Fibroblast of lung (primary cell): ENCODE results near the gene HDAC10.

Experiments
- EZH2 ChIP-seq: IDR thresholded peaks from 2 replicates; pipeline ENCODE4 v1.5.1; 2012; ENCODE audit warnings: low read length, control low read depth, mild to moderate bottlenecking; ENCODE audit errors: missing control alignments
- TF ChIP-seq, protein P1 (sequence below), 2 donors: IDR thresholded peaks in 1 of 2; conservative IDR thresholded peaks in 1 of 2; 1 replicate in 1 of 2; 2 replicates in 1 of 2; pipeline ENCODE4 v1.5.1; 2011 to 2012; ENCODE audit warnings: low read length in 2 of 2, control low read depth in 1 of 2, inconsistent platforms in 1 of 2, low read depth in 1 of 2, mild to moderate bottlenecking in 1 of 2

DNA sequence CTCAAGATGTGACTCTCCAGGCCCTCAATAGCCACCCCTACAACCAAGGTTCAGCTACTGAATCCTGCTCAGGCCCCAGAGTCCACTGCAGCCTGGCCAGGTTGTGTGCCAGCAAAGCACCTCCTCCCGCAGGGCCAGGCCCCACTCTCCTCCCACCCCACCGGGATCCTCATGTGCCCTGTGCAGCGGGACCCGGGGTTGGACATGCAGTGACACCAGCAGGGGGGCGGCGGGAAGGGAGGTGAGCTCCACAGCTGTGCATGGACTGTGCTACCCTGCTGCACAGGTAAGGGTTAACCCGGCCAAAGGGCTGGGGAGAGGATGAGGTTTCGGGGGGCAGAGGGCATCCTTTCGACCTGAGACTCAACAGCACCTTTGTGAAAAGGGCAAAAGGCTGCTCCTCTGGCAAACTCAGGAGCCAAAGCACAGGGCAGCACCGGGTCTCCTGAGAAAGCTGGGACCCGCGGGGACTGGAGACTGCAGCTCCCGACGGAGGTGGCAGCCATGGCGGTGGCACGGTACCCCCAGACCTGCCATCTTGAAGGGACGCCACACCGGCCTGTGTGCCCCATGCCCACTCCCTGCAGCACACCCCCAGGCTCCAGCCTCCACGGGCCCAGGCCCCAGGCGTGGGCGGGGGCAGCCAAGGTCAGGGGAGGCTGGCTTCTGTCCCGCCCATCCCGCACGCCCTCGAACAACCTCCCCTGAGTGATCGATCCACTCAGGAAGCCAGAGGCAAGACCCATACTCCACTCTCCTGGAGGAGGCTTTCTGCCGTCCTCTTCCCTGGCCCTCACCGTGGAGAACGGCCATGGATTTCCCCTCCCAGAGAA, 45.8 kb upstream of the HDAC10 start:
- TF ChIP-seq, protein P1, sequence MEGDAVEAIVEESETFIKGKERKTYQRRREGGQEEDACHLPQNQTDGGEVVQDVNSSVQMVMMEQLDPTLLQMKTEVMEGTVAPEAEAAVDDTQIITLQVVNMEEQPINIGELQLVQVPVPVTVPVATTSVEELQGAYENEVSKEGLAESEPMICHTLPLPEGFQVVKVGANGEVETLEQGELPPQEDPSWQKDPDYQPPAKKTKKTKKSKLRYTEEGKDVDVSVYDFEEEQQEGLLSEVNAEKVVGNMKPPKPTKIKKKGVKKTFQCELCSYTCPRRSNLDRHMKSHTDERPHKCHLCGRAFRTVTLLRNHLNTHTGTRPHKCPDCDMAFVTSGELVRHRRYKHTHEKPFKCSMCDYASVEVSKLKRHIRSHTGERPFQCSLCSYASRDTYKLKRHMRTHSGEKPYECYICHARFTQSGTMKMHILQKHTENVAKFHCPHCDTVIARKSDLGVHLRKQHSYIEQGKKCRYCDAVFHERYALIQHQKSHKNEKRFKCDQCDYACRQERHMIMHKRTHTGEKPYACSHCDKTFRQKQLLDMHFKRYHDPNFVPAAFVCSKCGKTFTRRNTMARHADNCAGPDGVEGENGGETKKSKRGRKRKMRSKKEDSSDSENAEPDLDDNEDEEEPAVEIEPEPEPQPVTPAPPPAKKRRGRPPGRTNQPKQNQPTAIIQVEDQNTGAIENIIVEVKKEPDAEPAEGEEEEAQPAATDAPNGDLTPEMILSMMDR (conservative IDR thresholded peaks at IDR 0.05 in 1 of 2, IDR thresholded peaks at IDR 0.05 in 1 of 2; ENCODE audit: low read depth in 1 of 2, low read length in 2 of 2) = no peak
- TF ChIP-seq EZH2 = no peak
